K562 (cell line): Measurements from ENCODE around the gene NPEPL1. TPM values are rescaled to one million over a fixed set of nuclear protein-coding genes. Genes with fewer than 3 reads are reported as not detected.

Source experiments
- ATAC-seq: fragments of 200-7000 bp; cut with Tn5 transposase; 3 replicates; pipeline ENCODE4 v1.9.1; 2020; ENCODE audit warnings: moderate library complexity
- BruUV-seq: library from RNA; stranded (reverse); fragments of 400-500 nt; replicated peaks from 2 replicates; lab custom pipeline; 2021; lab: Mats Ljungman, UMichigan
- CTCF ChIA-PET: fragments of 300-600 bp; formaldehyde crosslinking; extraction: SDS; loops from one replicate; lab custom pipeline; 2021; ENCODE audit warnings: low intra/inter-chr PET ratio; lab: Yijun Ruan, JAX
- POLR2A ChIA-PET: fragments of 300-600, 350-650 bp; sonication (Branson Sonifier 250); formaldehyde crosslinking; extraction: SDS; loops from one replicate; lab custom pipeline; 2021; ENCODE audit warnings: antibody characterized with exemption, inconsistent platforms; lab: Yijun Ruan, JAX
- DNase-seq, 4 experiments: peaks; one replicate each; pipeline versions ENCODE4 v3.0.0 to v3.0.0-alpha.2; 2011 to 2018; ENCODE audit warnings: low spot score in 3 of 4, mixed read lengths in 3 of 4; ENCODE audit errors: extremely low read depth in 1 of 4
- FAIRE-seq: peaks from 2 replicates; lab custom pipeline; 2011; peaks lifted over from hg19 to GRCh38; lab: Jason Lieb, UNC
- H2AFZ ChIP-seq: 2 replicates; pipeline ENCODE4 v1.6.0; 2011; ENCODE audit warnings: low read depth, low read length, control low read depth, inconsistent platforms
- H3K27ac ChIP-seq: fragments of 200-600 bp; 3 replicates; pipeline ENCODE4 v1.8.0; 2011; ENCODE audit warnings: low read depth, mild to moderate bottlenecking, control low read depth, inconsistent platforms, low read length, moderate library complexity, mixed read lengths; ENCODE audit errors: extremely low read depth
- H3K27me3 ChIP-seq, 2 experiments: fragments of 300-600 bp in 1 of 2; 2 replicates in 1 of 2; 3 replicates in 1 of 2; pipeline versions ENCODE4 v1.6.0 to v1.8.0; 2011; ENCODE audit warnings: inconsistent platforms in 2 of 2, low read length in 2 of 2, mild to moderate bottlenecking in 1 of 2, mixed read lengths in 1 of 2, moderate library complexity in 1 of 2; ENCODE audit not compliant: control insufficient read depth in 2 of 2, insufficient read depth in 2 of 2
- H3K36me3 ChIP-seq: fragments of 300-600 bp; 3 replicates; pipeline ENCODE4 v1.8.0; 2011; ENCODE audit warnings: mild to moderate bottlenecking, low read length, inconsistent platforms; ENCODE audit not compliant: control insufficient read depth, insufficient read depth
- H3K4me1 ChIP-seq, 2 experiments: fragments of 200-600 bp in 1 of 2; replicated peaks in 1 of 2; 2 replicates in 1 of 2; 3 replicates in 1 of 2; pipeline versions ENCODE4 v1.5.1 to v1.8.0; 2011; ENCODE audit warnings: inconsistent platforms in 2 of 2, low read length in 2 of 2, mild to moderate bottlenecking in 1 of 2, mixed read lengths in 1 of 2, moderate library complexity in 1 of 2; ENCODE audit not compliant: control insufficient read depth in 2 of 2, insufficient read depth in 2 of 2
- H3K4me2 ChIP-seq: 2 replicates; pipeline ENCODE4 v1.6.1; 2011; ENCODE audit warnings: low read length, control low read depth, inconsistent platforms, mixed read lengths; ENCODE audit not compliant: insufficient read depth
- H3K4me3 ChIP-seq: fragments of 200-600 bp; sonication (generic), shearing (Covaris generic); 2 replicates; pipeline ENCODE4 v1.5.1; 2016; ENCODE audit warnings: control low read depth, inconsistent platforms
- H3K79me2 ChIP-seq: fragments of 200-600 bp; 3 replicates; pipeline ENCODE4 v1.8.0; 2011; ENCODE audit warnings: low read length, inconsistent platforms; ENCODE audit not compliant: control insufficient read depth, insufficient read depth
- H3K9ac ChIP-seq, 2 experiments: 2 replicates each; pipeline versions ENCODE4 v1.6.0 to v1.6.1; 2011; ENCODE audit warnings: low read depth in 2 of 2, low read length in 2 of 2, control low read depth in 1 of 2, inconsistent platforms in 1 of 2, mild to moderate bottlenecking in 1 of 2, mixed read lengths in 1 of 2; ENCODE audit not compliant: insufficient read depth in 1 of 2
- H3K9me1 ChIP-seq: one replicate; pipeline ENCODE4 v1.6.0; 2011; ENCODE audit warnings: inconsistent platforms, mild to moderate bottlenecking, low read length, moderate library complexity; ENCODE audit not compliant: control insufficient read depth, insufficient read depth
- H3K9me3 ChIP-seq: replicated peaks from 2 replicates; pipeline ENCODE4 v1.5.1; 2011; ENCODE audit warnings: low read depth, low read length, inconsistent platforms; ENCODE audit not compliant: control insufficient read depth, insufficient read depth
- H4K20me1 ChIP-seq: replicated peaks from 2 replicates; pipeline ENCODE4 v1.6.1; 2011; ENCODE audit warnings: low read length, inconsistent platforms, mixed read lengths; ENCODE audit not compliant: control insufficient read depth, insufficient read depth
- JUN ChIP-seq, 2 experiments: sonication (generic) in 1 of 2; formaldehyde crosslinking in 1 of 2; IDR thresholded peaks; 2 replicates each; pipeline versions ENCODE4 v1.6.1 to v1.8.0; 2012 to 2022; ENCODE audit warnings: borderline replicate concordance in 2 of 2, mild to moderate bottlenecking in 2 of 2, improper control_type of control experiment in 1 of 2, low read depth in 1 of 2, low read length in 1 of 2, missing genetic modification reagents in 1 of 2
- KLF10 ChIP-seq: fragments of 250-450 bp; sonication (Bioruptor Pico); IDR thresholded peaks from 2 replicates; pipeline ENCODE4 v1.6.1; 2021; ENCODE audit warnings: matching md5 sums
- KLF16 ChIP-seq: IDR thresholded peaks from 2 replicates; pipeline ENCODE4 v1.6.1; 2016; ENCODE audit warnings: antibody characterized with exemption
- NFRKB ChIP-seq: fragments of 450-650 bp; IDR thresholded peaks from 2 replicates; pipeline ENCODE4 v1.6.1; 2016; ENCODE audit warnings: low read depth
- RBBP5 ChIP-seq: fragments of 200-600 bp; sonication (generic); IDR thresholded peaks from 2 replicates; pipeline ENCODE4 v1.6.1; 2012; ENCODE audit warnings: borderline replicate concordance, mild to moderate bottlenecking, low read length, control low read depth, inconsistent platforms; ENCODE audit not compliant: insufficient read depth, poor library complexity, severe bottlenecking
- RUNX1 ChIP-seq: sonication (generic); IDR thresholded peaks from 2 replicates; pipeline ENCODE4 v1.6.1; 2016; ENCODE audit warnings: antibody characterized with exemption, low read depth
- SFPQ ChIP-seq: fragments of 200-400 bp; formaldehyde crosslinking; IDR thresholded peaks from 2 replicates; pipeline ENCODE4 v1.6.1; 2017; ENCODE audit warnings: mild to moderate bottlenecking, low read depth, low read length, moderate library complexity
- TBP ChIP-seq: optimal IDR thresholded peaks from 2 replicates; pipeline ENCODE3; 2011; ENCODE audit warnings: low read depth, low read length, improper control_type of control experiment
- ZNF316 ChIP-seq: fragments of 450-650 bp; IDR thresholded peaks from 2 replicates; pipeline ENCODE4 v1.6.1; 2016
- WGBS: fragments of 100-300 bp; shearing (Covaris generic); methylation state at CpG from one replicate; pipeline ENCODE4 v1.1.6; 2016; ENCODE audit warnings: low coverage, mixed read lengths; ENCODE audit not compliant: insufficient coverage; ENCODE audit errors: missing lambda C conversion rate; 5-methylcytosine and 5-hydroxymethylcytosine counted together
- in situ Hi-C: fragments of 300-500 bp; cut with MboI; formaldehyde crosslinking; loops from 4 replicates; pipeline ENCODE4 v1.15.0; 2018; ENCODE audit warnings: inconsistent platforms, mixed read lengths
- intact Hi-C: fragments of 100-400 bp; cut with micrococcal nuclease; formaldehyde crosslinking; loops from 2 replicates; pipeline ENCODE4 v1.14.2; 2022
- polyA plus RNA-seq, 8 experiments: library from polyadenylated mRNA; depleted of rRNA in 4 of 8; stranded (reverse) in 5 of 8; unstranded in 3 of 8; fragments of >200 nt; fragmentation: Nextera tagmentation in 2 of 8; fragmentation: Illumina TruSeq in 1 of 8; extraction: Ambion mirVana in 2 of 8; extraction: Trizol in 1 of 8; gene quantifications; 2 replicates each; pipeline versions ENCODE4 v1.2.1 to v1.2.3, GENCODE V29; 2011 to 2014; ENCODE audit warnings: inconsistent platforms in 1 of 8, missing spikeins in 1 of 8
- total RNA-seq, 7 experiments: library from RNA; depleted of rRNA in 6 of 7; stranded (reverse); fragments of >200 nt in 6 of 7; fragmentation: Illumina TruSeq in 2 of 7; extraction: Trizol in 2 of 7; gene quantifications; 2 replicates each; pipeline versions ENCODE4 v1.2.1 to v1.2.3, GENCODE V29; 2011 to 2021; ENCODE audit warnings: low replicate concordance in 1 of 7
- TF ChIP-seq, protein P1 (sequence below), 2 experiments: IDR thresholded peaks; 2 replicates each; pipeline ENCODE4 v1.6.1; 2011; ENCODE audit warnings: borderline replicate concordance in 1 of 2, control low read depth in 1 of 2, low read depth in 1 of 2, low read length in 1 of 2, mild to moderate bottlenecking in 1 of 2, mixed read lengths in 1 of 2, moderate library complexity in 1 of 2; ENCODE audit not compliant: insufficient read depth in 1 of 2, insufficient read length in 1 of 2, poor library complexity in 1 of 2, severe bottlenecking in 1 of 2; ENCODE audit errors: extremely low read depth in 1 of 2

NPEPL1 gene
- total and polyA plus RNA-seq, 9 of the 15 experiments (the other 6 are each of a cell fraction or from before 2014, with no cell fraction given), result 0.04 to 5.6 (median 0.94) TPM

DNA sequence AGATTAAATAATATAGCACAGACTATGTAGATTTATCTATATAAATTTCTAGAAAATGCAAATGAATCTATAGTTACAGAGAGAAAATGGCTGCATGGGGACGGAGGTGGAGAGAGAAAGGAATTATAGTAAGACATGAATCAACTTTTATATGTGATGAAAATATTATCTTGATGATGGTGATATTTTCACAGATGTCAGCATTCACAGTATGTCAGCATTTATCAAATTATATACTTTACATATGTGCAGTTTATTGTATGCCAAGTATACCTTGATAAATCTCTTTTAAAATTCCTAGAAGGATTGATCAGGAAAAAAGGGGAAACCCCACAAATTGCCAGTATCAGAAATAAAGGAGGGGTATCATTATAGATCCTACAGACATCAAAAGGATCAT lies 44.6 kb downstream of the NPEPL1 start:
- ChIA-PET CTCF (no interaction called here), POLR2A (no interaction called here)
- 0% methylated on average over 1 of the region's 1 CpG for WGBS
- H3K36me3 ChIP-seq, result no peaks in the 10 kb centered on the region
- no peaks in the 10 kb centered on the region for H3K4me1 ChIP-seq
- no peak for ATAC-seq
- in situ Hi-C loops, result no loop called here
- 0 out of 2 replicates have a peak, but pooled peaks have one; percentile 9 for TF ChIP-seq ZNF316
- no peak for TF ChIP-seq KLF16
- no peak overlapping the region for H2AFZ ChIP-seq
- H3K9ac ChIP-seq, result no peak overlapping the region
- FAIRE-seq, result no peak
- BruUV-seq, result no TSS peak
- no peak for DNase-seq
- H3K9me1 ChIP-seq, result no peaks in the 10 kb centered on the region
- no peaks in the 10 kb centered on the region for H3K79me2 ChIP-seq
- no peaks in the 10 kb centered on the region for H3K9me3 ChIP-seq
- no peak overlapping the region for H3K4me3 ChIP-seq
- peaks cover 0 to 15% of the 10 kb centered on the region in 2 experiments; a peak in 1 of 5 replicates for H3K27me3 ChIP-seq
- H3K4me2 ChIP-seq, result no peak overlapping the region
- intact Hi-C loops, result no loop called here
- H4K20me1 ChIP-seq, result no peaks in the 10 kb centered on the region
- H3K27ac ChIP-seq, result no peak overlapping the region

- POLR2A ChIA-PET, result interaction anchor here (0.6 to 0.7 kb wide), 2 partner anchors 76 to 99 kb away, joined by 3 read pairs; no protein-coding TSS in a partner anchor
- Histone ChIP-seq H3K4me2 (no peak overlapping the region), H3K9me1 (no peaks in the 10 kb centered on the region), H3K36me3 (no peaks in the 10 kb centered on the region), H3K4me3 (no peak overlapping the region), H4K20me1 (no peaks in the 10 kb centered on the region), H3K9ac (no peak overlapping the region), H3K27ac (no peak overlapping the region), H3K9me3 (no peaks in the 10 kb centered on the region), H3K27me3 (peaks cover 0 to 15% of the 10 kb centered on the region in 2 experiments; a peak in 2 of 5 replicates), H3K79me2 (no peaks in the 10 kb centered on the region), H2AFZ (no peak overlapping the region), H3K4me1 (no peaks in the 10 kb centered on the region)
- intact Hi-C loops, result no loop called here
- 2% methylated on average over 10 of the region's 10 CpGs for WGBS
- in situ Hi-C loops, result no loop called here
- FAIRE-seq (no peak), ATAC-seq (no peak), DNase-seq (no peak)
- CTCF ChIA-PET, result no interaction called here
- no TSS peak for BruUV-seq
- TF ChIP-seq JUN (IDR thresholded peaks at IDR 0.05; ENCODE audit: borderline replicate concordance, low read depth, low read length) (no peak), JUN (CRISPR knock-in tag; IDR thresholded peaks at IDR 0.05; ENCODE audit: borderline replicate concordance) (no peak), RBBP5 (no peak), KLF10 (CRISPR knock-in tag) (no peak), RUNX1 (no peak), NFRKB (no peak), SFPQ (no peak), TBP (no peak)
- TF ChIP-seq, protein P1, sequence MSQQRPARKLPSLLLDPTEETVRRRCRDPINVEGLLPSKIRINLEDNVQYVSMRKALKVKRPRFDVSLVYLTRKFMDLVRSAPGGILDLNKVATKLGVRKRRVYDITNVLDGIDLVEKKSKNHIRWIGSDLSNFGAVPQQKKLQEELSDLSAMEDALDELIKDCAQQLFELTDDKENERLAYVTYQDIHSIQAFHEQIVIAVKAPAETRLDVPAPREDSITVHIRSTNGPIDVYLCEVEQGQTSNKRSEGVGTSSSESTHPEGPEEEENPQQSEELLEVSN (IDR thresholded peaks at IDR 0.05; ENCODE audit: borderline replicate concordance in 1 of 2, extremely low read depth in 1 of 2, insufficient read depth in 1 of 2, insufficient read length in 1 of 2, low read depth in 1 of 2, low read length in 1 of 2, poor library complexity in 1 of 2, severe bottlenecking in 1 of 2), result no peak
Measured at GRCh38 chr20:58740356-58741308, 48.0 kb downstream of the NPEPL1 start.
